BJ (cell line): Measurements from ENCODE around the gene RNF220. TPM values are rescaled to one million over a fixed set of nuclear protein-coding genes. Genes with fewer than 3 reads are reported as not detected.

Experiments used
- CTCF ChIA-PET: fragments of 350-600 bp; formaldehyde crosslinking; extraction: SDS; loops from one replicate; lab custom pipeline; 2021; ENCODE audit warnings: antibody characterized with exemption, inconsistent platforms; lab: Yijun Ruan, JAX
- POLR2A ChIA-PET: fragments of 300-600 bp; sonication (Branson Sonifier 250); formaldehyde crosslinking; extraction: SDS; loops from one replicate; lab custom pipeline; 2021; ENCODE audit warnings: antibody characterized with exemption; lab: Charles Lee
- DNase-seq: peaks from one replicate; pipeline ENCODE4 v3.0.0-alpha.2; 2011; ENCODE audit warnings: low read depth
- H3K27me3 ChIP-seq: 2 replicates; pipeline ENCODE4 v1.6.0; 2011; ENCODE audit warnings: low read length; ENCODE audit not compliant: control insufficient read depth, insufficient read depth
- H3K36me3 ChIP-seq: 2 replicates; pipeline ENCODE4 v1.5.1; 2011; ENCODE audit warnings: low read length; ENCODE audit not compliant: control insufficient read depth, insufficient read depth
- H3K4me3 ChIP-seq: 2 replicates; pipeline ENCODE4 v1.5.1; 2011; ENCODE audit warnings: low read depth, mild to moderate bottlenecking, control low read depth, low read length
- polyA plus RNA-seq: library from polyadenylated mRNA; depleted of rRNA; stranded (reverse); fragments of >200 nt; gene quantifications from 2 replicates; pipeline ENCODE4 v1.2.3, GENCODE V29; 2011
- TF ChIP-seq, protein P1 (sequence below): IDR thresholded peaks from 2 replicates; pipeline ENCODE4 v1.5.1; 2011; ENCODE audit warnings: low read depth, mild to moderate bottlenecking, control low read depth, inconsistent platforms, low read length, moderate library complexity; ENCODE audit not compliant: insufficient read depth

RNF220 gene
- polyA plus RNA-seq, 1 experiment, result 65.4 TPM

DNA sequence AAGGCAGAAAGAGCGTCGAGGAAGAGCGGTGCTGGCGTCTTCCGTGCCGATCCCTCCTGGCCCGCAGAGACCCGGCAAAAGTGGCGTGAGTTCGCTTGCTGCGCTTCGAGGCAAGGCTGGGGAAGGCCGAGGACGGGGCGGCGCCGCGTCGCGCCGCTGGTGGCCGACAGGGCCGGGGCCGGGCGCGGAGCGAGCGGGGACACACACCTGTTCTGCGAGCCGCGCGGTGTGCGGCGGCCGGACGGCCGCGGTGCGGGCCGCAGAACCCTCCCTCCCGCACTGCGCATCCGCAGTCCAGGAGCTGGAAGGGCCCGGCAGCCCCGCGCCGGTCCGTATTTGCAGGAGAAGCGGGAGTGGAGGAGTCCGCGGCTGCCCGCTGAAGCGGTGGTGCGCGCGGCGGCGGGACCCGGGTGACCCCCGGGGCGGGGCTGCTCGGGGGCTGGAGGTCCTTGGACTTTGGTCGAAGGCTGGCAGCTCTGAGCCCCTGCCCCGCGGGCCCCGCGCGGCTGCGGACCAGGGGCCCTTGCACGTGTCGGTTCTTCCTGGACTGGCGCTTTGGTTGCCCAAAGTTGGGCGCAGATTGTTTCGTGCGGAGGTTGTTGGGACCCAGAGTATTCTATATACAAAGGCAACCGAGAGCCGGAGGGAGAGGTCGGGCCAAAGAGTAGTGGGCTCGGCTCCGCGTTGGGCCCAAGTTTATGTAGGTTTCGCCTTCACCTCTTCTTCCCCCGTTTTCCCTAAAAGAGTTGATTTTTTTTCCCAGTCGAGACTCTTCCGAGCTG lies 2.6 kb downstream of the RNF220 start:
- ChIA-PET POLR2A (interaction anchor here (0.8 kb wide), 1 partner anchor 145 kb away, joined by 3 read pairs; no protein-coding TSS in a partner anchor), CTCF (no interaction called here)
- TF ChIP-seq, protein P1, sequence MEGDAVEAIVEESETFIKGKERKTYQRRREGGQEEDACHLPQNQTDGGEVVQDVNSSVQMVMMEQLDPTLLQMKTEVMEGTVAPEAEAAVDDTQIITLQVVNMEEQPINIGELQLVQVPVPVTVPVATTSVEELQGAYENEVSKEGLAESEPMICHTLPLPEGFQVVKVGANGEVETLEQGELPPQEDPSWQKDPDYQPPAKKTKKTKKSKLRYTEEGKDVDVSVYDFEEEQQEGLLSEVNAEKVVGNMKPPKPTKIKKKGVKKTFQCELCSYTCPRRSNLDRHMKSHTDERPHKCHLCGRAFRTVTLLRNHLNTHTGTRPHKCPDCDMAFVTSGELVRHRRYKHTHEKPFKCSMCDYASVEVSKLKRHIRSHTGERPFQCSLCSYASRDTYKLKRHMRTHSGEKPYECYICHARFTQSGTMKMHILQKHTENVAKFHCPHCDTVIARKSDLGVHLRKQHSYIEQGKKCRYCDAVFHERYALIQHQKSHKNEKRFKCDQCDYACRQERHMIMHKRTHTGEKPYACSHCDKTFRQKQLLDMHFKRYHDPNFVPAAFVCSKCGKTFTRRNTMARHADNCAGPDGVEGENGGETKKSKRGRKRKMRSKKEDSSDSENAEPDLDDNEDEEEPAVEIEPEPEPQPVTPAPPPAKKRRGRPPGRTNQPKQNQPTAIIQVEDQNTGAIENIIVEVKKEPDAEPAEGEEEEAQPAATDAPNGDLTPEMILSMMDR, result no peak
- Histone ChIP-seq H3K27me3 (peaks cover 59% of the 10 kb centered on the region), H3K4me3 (no peak overlapping the region), H3K36me3 (no peaks in the 10 kb centered on the region)
- no peak for DNase-seq

DNA sequence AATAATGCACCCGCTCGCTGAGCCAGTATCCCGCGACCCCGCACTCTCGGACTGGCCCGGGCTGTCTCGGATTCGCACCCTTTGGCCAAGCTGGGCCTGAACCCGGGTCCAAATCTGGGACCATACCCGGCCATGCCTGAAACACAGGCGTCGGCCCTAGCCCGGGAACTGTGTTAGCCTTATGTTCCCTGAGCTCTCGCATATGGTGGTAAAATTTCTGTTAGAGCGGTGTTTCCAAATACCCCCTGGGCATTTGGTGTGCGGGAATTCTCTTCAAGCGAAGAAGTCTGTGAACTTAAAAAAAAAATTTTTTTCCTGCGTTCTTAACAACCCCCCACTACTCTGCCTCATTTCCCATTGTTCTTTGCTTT lies 3.1 kb downstream of the RNF220 start:
- H3K36me3 ChIP-seq, result no peaks in the 10 kb centered on the region
- H3K27me3 ChIP-seq, result peaks cover 61% of the 10 kb centered on the region
- TF ChIP-seq, protein P1, result no peak
- H3K4me3 ChIP-seq, result no peak overlapping the region
- CTCF ChIA-PET, result interaction anchor here (1.4 kb wide), 1 partner anchor 33 kb away, joined by 4 read pairs; no protein-coding TSS in a partner anchor
- no peak for DNase-seq
- POLR2A ChIA-PET, result interaction anchor here (0.8 kb wide), 1 partner anchor 144 kb away, joined by 3 read pairs; no protein-coding TSS in a partner anchor

DNA sequence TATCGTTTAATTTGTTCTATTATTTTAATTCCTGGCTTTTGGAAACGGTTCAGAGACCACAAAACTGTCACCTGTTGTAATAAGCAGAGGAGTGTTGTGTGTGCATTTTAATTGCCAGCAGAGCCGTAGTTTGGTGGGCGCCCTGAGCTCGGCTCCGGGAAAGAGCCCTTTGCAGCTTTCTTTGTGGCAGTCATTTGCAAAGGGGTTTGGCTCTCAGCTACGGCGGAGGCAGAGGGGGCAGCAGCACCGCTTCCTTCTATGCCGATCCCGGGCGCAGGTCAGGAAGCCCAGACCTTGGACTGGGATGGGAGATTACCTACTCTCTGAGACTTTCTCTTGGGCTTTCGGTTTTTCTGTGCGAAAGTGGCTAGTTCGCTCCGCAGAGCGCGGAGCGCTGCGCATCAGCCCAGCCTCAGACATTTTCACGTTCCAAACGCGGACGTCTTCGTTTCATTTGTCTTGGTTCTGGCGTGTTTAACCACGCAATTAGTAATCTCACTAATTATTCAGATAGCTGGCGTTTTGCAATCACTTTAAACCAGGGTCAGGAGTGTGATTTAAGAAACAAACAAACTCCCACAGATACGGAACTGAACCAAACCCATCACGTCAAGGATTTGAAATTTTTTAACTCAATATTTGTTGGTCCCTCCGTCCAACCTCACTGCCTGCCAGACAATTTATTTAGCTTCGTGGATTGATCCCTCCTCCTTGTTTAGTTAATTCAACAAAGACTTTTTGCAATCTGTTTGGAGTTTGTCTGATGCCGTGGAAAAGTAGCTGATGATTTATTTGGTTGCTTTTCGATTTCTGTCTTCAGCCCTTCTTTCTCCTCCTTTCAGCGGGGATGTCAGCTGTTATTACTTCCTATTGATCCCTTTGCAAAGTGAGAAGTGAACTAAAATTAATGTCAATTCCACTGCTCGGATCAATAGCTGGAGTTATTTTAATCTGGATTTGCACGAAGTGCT lies 3.9 kb downstream of the RNF220 start:
- ChIA-PET POLR2A (interaction anchor here (0.8 kb wide), 1 partner anchor 144 kb away, joined by 3 read pairs; no protein-coding TSS in a partner anchor), CTCF (interaction anchor here (1.4 kb wide), 1 partner anchor 32 kb away, joined by 4 read pairs; no protein-coding TSS in a partner anchor)
- peaks cover 66% of the 10 kb centered on the region for H3K27me3 ChIP-seq

DNA sequence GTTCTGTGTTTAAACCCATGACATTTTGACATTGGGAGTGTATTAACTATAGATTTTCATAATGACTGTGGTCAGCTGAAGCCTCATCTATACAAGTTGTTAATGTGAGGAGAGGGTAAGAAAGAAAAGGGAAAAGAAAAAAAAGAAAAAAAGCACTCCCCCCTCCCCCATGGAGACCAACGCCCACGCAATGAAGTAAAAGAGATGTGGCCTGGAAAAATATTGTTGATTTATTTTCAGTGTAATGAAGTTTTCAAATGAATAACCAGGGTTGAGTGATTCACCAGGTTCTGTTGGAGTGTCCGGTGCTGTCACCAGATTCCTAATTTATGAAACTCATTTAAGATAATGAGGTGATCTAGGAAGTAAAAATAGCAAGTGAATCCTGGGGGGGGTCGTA lies 4.7 kb downstream of the RNF220 start:
- no peak for DNase-seq
- TF ChIP-seq, protein P1, result no peak
- CTCF ChIA-PET, result interaction anchor here (1.4 kb wide), 1 partner anchor 31 kb away, joined by 4 read pairs; no protein-coding TSS in a partner anchor
- Histone ChIP-seq H3K27me3 (peaks cover 68% of the 10 kb centered on the region), H3K4me3 (no peak overlapping the region), H3K36me3 (no peaks in the 10 kb centered on the region)
- POLR2A ChIA-PET, result no interaction called here

More for the DNA sequence above, 3.9 kb downstream of the RNF220 start:
- H3K4me3 ChIP-seq, result no peak overlapping the region
- DNase-seq, result no peak
- no peaks in the 10 kb centered on the region for H3K36me3 ChIP-seq
- TF ChIP-seq, protein P1, result no peak
